ENCODE measurements around the gene GPR62. TPM values are rescaled to one million over a fixed set of nuclear protein-coding genes. Genes with fewer than 3 reads are reported as not detected.

GPR62 gene
- total RNA-seq, 1 donor from 2014 or later: not detected

GRCh38 chr3:51974963-51975851 is 20.0 kb downstream of the GPR62 start, which contains the start of gene ABHD14A:
TSS of gene ABHD14A (plus strand) at chr3:51975064. CDS start at chr3:51975136, 72 bp downstream.
- Mint-ChIP-seq H3K4me3 (ENCODE audit: unreplicated experiment) (peak within 1 kb of the TSS; percentile 95), H3K27ac (ENCODE audit: unreplicated experiment) (peak within 1 kb of the TSS; percentile 93), H3K4me1 (ENCODE audit: unreplicated experiment) (peaks cover 21% of the 10 kb centered on the region), H3K27me3 (ENCODE audit: unreplicated experiment) (no peaks in the 10 kb centered on the region), H3K36me3 (ENCODE audit: unreplicated experiment) (no peaks in the 10 kb centered on the region), H3K9me3 (ENCODE audit: unreplicated experiment) (no peaks in the 10 kb centered on the region)
- TF ChIP-seq CTCF (IDR thresholded peaks at IDR 0.05): no peak
- DNase-seq (ENCODE audit: extremely low spot score, unreplicated experiment): no peak

- peak overlapping the region; percentile 50 for H3K27ac Mint-ChIP-seq (ENCODE audit: unreplicated experiment)
Observed at GRCh38 chr3:51975852-51976549, 20.8 kb downstream of the GPR62 start.

GRCh38 chr3:51977446-51978142 is 22.4 kb downstream of the GPR62 start:
- Mint-ChIP-seq H3K9me3 (ENCODE audit: unreplicated experiment) (no peaks in the 10 kb centered on the region), H3K4me3 (ENCODE audit: unreplicated experiment) (no peak overlapping the region), H3K27ac (ENCODE audit: unreplicated experiment) (no peak overlapping the region), H3K4me1 (ENCODE audit: unreplicated experiment) (peaks cover 28% of the 10 kb centered on the region), H3K36me3 (ENCODE audit: unreplicated experiment) (no peaks in the 10 kb centered on the region), H3K27me3 (ENCODE audit: unreplicated experiment) (no peaks in the 10 kb centered on the region)
- no peak for TF ChIP-seq CTCF (IDR thresholded peaks at IDR 0.05)
- no peak for DNase-seq (ENCODE audit: extremely low spot score, unreplicated experiment)

More at GRCh38 chr3:51975852-51976549, 20.8 kb downstream of the GPR62 start:
- no peak for TF ChIP-seq CTCF (IDR thresholded peaks at IDR 0.05)
- peak overlapping the region; percentile 95 for H3K4me3 Mint-ChIP-seq (ENCODE audit: unreplicated experiment)
- no peaks in the 10 kb centered on the region for H3K9me3 Mint-ChIP-seq (ENCODE audit: unreplicated experiment)
- H3K36me3 Mint-ChIP-seq (ENCODE audit: unreplicated experiment): no peaks in the 10 kb centered on the region
- no peak for DNase-seq (ENCODE audit: extremely low spot score, unreplicated experiment)
- H3K4me1 Mint-ChIP-seq (ENCODE audit: unreplicated experiment): peaks cover 21% of the 10 kb centered on the region
- H3K27me3 Mint-ChIP-seq (ENCODE audit: unreplicated experiment): no peaks in the 10 kb centered on the region

- no peak for DNase-seq (ENCODE audit: extremely low spot score, unreplicated experiment)
- Mint-ChIP-seq H3K4me1 (ENCODE audit: unreplicated experiment) (peaks cover 32% of the 10 kb centered on the region), H3K36me3 (ENCODE audit: unreplicated experiment) (no peaks in the 10 kb centered on the region), H3K4me3 (ENCODE audit: unreplicated experiment) (no peak overlapping the region), H3K27me3 (ENCODE audit: unreplicated experiment) (no peaks in the 10 kb centered on the region), H3K27ac (ENCODE audit: unreplicated experiment) (no peak overlapping the region), H3K9me3 (ENCODE audit: unreplicated experiment) (no peaks in the 10 kb centered on the region)
- no peak for TF ChIP-seq CTCF (IDR thresholded peaks at IDR 0.05)
Observed at GRCh38 chr3:51978143-51978502, 22.9 kb downstream of the GPR62 start.
